ENCODE data around the gene FAM181A. TPM values are rescaled to one million over a fixed set of nuclear protein-coding genes. Genes with fewer than 3 reads are reported as not detected.
A peak's percentile ranks its signal among the peaks of the same experiment; 100 is the strongest.

Gene FAM181A
- total and polyA plus RNA-seq, 2 experiments from 2014 or later, result not detected

DNA sequence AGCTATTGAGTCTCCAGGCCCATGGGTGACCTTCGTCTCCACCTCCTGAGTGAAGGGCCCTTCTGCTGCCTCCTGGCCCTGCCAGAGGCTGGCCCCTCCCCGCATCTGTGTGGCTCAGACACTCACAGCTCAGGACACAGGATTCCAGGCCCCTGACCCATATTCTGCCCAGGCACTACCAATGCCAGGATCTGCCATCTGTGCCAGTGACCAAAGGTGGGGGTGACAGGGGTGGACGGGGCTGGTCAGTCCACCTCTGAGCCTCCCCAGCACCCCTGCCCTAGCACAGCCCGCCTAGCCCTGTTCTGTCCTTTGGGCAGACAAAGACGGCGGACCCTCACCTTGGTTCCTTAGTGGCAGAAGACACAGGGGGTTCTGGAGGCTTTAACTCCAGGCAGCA, 46.5 kb downstream of the FAM181A start:
- no peaks in the 10 kb centered on the region for H3K36me3 Mint-ChIP-seq (ENCODE audit: low read depth)
- no peak for DNase-seq (ENCODE audit: low spot score)
- no peaks in the 10 kb centered on the region for H3K36me3 ChIP-seq (ENCODE audit: insufficient read depth)
- no peak overlapping the region for H3K27ac ChIP-seq (ENCODE audit: low read depth)
- no peaks in the 10 kb centered on the region for H3K27me3 ChIP-seq (ENCODE audit: insufficient read depth)
- H3K4me1 Mint-ChIP-seq, result peaks cover 12% of the 10 kb centered on the region
- no peak overlapping the region for H3K4me3 Mint-ChIP-seq
- no peaks in the 10 kb centered on the region for H3K9me3 Mint-ChIP-seq
- H3K27me3 Mint-ChIP-seq (ENCODE audit: insufficient read depth, low read depth, poor library complexity), result peaks cover 9% of the 10 kb centered on the region
- no peaks in the 10 kb centered on the region for H4K20me1 ChIP-seq (replicated peaks; ENCODE audit: insufficient read depth)
- no peak for ATAC-seq
- no peak overlapping the region for H3K4me3 ChIP-seq
- H3K27ac Mint-ChIP-seq, result no peak overlapping the region
- no peaks in the 10 kb centered on the region for H3K79me2 ChIP-seq (replicated peaks; ENCODE audit: insufficient read depth)
- TF ChIP-seq STAT1 (IDR thresholded peaks at IDR 0.05; ENCODE audit: unreplicated experiment) (no peak), EZH2 (IDR thresholded peaks at IDR 0.05; ENCODE audit: low read depth, unreplicated experiment) (no peak), JUNB (IDR thresholded peaks at IDR 0.05; ENCODE audit: unreplicated experiment) (no peak), EZH2phosphoT487 (IDR thresholded peaks at IDR 0.05; ENCODE audit: unreplicated experiment) (no peak), POLR2AphosphoS5 (IDR thresholded peaks at IDR 0.05; ENCODE audit: low read depth) (no peak), NANOG (IDR thresholded peaks at IDR 0.05; ENCODE audit: borderline replicate concordance) (no peak), ZNF114 (CRISPR knock-in tag; IDR thresholded peaks at IDR 0.05) (no peak), ZNF331 (CRISPR knock-in tag; IDR thresholded peaks at IDR 0.05; ENCODE audit: low read depth) (no peak), CREB1 (CRISPR knock-in tag; IDR thresholded peaks at IDR 0.05; ENCODE audit: low read depth) (no peak)
- TF ChIP-seq, protein P1, sequence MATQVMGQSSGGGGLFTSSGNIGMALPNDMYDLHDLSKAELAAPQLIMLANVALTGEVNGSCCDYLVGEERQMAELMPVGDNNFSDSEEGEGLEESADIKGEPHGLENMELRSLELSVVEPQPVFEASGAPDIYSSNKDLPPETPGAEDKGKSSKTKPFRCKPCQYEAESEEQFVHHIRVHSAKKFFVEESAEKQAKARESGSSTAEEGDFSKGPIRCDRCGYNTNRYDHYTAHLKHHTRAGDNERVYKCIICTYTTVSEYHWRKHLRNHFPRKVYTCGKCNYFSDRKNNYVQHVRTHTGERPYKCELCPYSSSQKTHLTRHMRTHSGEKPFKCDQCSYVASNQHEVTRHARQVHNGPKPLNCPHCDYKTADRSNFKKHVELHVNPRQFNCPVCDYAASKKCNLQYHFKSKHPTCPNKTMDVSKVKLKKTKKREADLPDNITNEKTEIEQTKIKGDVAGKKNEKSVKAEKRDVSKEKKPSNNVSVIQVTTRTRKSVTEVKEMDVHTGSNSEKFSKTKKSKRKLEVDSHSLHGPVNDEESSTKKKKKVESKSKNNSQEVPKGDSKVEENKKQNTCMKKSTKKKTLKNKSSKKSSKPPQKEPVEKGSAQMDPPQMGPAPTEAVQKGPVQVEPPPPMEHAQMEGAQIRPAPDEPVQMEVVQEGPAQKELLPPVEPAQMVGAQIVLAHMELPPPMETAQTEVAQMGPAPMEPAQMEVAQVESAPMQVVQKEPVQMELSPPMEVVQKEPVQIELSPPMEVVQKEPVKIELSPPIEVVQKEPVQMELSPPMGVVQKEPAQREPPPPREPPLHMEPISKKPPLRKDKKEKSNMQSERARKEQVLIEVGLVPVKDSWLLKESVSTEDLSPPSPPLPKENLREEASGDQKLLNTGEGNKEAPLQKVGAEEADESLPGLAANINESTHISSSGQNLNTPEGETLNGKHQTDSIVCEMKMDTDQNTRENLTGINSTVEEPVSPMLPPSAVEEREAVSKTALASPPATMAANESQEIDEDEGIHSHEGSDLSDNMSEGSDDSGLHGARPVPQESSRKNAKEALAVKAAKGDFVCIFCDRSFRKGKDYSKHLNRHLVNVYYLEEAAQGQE (IDR thresholded peaks at IDR 0.05; ENCODE audit: unreplicated experiment), result no peak
- TF ChIP-seq, protein P2, sequence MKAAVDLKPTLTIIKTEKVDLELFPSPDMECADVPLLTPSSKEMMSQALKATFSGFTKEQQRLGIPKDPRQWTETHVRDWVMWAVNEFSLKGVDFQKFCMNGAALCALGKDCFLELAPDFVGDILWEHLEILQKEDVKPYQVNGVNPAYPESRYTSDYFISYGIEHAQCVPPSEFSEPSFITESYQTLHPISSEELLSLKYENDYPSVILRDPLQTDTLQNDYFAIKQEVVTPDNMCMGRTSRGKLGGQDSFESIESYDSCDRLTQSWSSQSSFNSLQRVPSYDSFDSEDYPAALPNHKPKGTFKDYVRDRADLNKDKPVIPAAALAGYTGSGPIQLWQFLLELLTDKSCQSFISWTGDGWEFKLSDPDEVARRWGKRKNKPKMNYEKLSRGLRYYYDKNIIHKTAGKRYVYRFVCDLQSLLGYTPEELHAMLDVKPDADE (IDR thresholded peaks at IDR 0.05), result no peak
- TF ChIP-seq, protein P3, sequence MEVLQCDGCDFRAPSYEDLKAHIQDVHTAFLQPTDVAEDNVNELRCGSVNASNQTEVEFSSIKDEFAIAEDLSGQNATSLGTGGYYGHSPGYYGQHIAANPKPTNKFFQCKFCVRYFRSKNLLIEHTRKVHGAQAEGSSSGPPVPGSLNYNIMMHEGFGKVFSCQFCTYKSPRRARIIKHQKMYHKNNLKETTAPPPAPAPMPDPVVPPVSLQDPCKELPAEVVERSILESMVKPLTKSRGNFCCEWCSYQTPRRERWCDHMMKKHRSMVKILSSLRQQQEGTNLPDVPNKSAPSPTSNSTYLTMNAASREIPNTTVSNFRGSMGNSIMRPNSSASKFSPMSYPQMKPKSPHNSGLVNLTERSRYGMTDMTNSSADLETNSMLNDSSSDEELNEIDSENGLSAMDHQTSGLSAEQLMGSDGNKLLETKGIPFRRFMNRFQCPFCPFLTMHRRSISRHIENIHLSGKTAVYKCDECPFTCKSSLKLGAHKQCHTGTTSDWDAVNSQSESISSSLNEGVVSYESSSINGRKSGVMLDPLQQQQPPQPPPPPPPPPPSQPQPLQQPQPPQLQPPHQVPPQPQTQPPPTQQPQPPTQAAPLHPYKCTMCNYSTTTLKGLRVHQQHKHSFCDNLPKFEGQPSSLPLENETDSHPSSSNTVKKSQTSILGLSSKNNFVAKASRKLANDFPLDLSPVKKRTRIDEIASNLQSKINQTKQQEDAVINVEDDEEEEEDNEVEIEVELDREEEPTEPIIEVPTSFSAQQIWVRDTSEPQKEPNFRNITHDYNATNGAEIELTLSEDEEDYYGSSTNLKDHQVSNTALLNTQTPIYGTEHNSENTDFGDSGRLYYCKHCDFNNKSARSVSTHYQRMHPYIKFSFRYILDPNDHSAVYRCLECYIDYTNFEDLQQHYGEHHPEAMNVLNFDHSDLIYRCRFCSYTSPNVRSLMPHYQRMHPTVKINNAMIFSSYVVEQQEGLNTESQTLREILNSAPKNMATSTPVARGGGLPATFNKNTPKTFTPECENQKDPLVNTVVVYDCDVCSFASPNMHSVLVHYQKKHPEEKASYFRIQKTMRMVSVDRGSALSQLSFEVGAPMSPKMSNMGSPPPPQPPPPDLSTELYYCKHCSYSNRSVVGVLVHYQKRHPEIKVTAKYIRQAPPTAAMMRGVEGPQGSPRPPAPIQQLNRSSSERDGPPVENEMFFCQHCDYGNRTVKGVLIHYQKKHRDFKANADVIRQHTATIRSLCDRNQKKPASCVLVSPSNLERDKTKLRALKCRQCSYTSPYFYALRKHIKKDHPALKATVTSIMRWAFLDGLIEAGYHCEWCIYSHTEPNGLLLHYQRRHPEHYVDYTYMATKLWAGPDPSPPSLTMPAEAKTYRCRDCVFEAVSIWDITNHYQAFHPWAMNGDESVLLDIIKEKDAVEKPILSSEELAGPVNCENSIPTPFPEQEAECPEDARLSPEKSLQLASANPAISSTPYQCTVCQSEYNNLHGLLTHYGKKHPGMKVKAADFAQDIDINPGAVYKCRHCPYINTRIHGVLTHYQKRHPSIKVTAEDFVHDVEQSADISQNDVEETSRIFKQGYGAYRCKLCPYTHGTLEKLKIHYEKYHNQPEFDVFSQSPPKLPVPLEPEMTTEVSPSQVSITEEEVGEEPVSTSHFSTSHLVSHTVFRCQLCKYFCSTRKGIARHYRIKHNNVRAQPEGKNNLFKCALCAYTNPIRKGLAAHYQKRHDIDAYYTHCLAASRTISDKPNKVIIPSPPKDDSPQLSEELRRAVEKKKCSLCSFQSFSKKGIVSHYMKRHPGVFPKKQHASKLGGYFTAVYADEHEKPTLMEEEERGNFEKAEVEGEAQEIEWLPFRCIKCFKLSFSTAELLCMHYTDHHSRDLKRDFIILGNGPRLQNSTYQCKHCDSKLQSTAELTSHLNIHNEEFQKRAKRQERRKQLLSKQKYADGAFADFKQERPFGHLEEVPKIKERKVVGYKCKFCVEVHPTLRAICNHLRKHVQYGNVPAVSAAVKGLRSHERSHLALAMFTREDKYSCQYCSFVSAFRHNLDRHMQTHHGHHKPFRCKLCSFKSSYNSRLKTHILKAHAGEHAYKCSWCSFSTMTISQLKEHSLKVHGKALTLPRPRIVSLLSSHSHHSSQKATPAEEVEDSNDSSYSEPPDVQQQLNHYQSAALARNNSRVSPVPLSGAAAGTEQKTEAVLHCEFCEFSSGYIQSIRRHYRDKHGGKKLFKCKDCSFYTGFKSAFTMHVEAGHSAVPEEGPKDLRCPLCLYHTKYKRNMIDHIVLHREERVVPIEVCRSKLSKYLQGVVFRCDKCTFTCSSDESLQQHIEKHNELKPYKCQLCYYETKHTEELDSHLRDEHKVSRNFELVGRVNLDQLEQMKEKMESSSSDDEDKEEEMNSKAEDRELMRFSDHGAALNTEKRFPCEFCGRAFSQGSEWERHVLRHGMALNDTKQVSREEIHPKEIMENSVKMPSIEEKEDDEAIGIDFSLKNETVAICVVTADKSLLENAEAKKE (CRISPR knock-in tag; IDR thresholded peaks at IDR 0.05), result no peak
- TF ChIP-seq, protein P4, sequence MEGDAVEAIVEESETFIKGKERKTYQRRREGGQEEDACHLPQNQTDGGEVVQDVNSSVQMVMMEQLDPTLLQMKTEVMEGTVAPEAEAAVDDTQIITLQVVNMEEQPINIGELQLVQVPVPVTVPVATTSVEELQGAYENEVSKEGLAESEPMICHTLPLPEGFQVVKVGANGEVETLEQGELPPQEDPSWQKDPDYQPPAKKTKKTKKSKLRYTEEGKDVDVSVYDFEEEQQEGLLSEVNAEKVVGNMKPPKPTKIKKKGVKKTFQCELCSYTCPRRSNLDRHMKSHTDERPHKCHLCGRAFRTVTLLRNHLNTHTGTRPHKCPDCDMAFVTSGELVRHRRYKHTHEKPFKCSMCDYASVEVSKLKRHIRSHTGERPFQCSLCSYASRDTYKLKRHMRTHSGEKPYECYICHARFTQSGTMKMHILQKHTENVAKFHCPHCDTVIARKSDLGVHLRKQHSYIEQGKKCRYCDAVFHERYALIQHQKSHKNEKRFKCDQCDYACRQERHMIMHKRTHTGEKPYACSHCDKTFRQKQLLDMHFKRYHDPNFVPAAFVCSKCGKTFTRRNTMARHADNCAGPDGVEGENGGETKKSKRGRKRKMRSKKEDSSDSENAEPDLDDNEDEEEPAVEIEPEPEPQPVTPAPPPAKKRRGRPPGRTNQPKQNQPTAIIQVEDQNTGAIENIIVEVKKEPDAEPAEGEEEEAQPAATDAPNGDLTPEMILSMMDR (conservative IDR thresholded peaks at IDR 0.05; ENCODE audit: low read depth in 2 of 2), result no peak
- H3K4me1 ChIP-seq (ENCODE audit: insufficient read depth), result no peaks in the 10 kb centered on the region; the same call in 1 of the 2 replicates
- H2AFZ ChIP-seq, result peak overlapping the region; percentile 59; the same call in 1 of the 2 replicates
- no peaks in the 10 kb centered on the region for H3K9me2 ChIP-seq (ENCODE audit: insufficient read depth)
- H3F3A ChIP-seq (replicated peaks; ENCODE audit: low read depth), result no peaks in the 10 kb centered on the region
- H3K4me2 ChIP-seq, result no peak overlapping the region
